HEK293 (cell line): ENCODE results near the gene NLRX1.

Experiments
- CTCF ChIA-PET: fragments of 350-600 bp; formaldehyde crosslinking; extraction: SDS; loops from one replicate; lab custom pipeline; 2021; ENCODE audit warnings: antibody characterized with exemption; lab: Yijun Ruan, JAX
- POLR2A ChIA-PET: fragments of 300-600 bp; formaldehyde crosslinking; extraction: SDS; loops from one replicate; lab custom pipeline; 2020; ENCODE audit warnings: antibody characterized with exemption, inconsistent platforms; lab: Yijun Ruan, JAX
- H3K27ac ChIP-seq: fragments of 200-500 bp; sonication (Bioruptor generic); 2 replicates; pipeline ENCODE4 v1.5.1; 2014; ENCODE audit warnings: low read depth, low read length, control low read depth, inconsistent platforms; ENCODE audit errors: extremely low read depth
- H3K36me3 ChIP-seq, 2 experiments: fragments of 200-500 bp in 1 of 2; sonication (Bioruptor generic) in 1 of 2; 1 replicate in 1 of 2; 2 replicates in 1 of 2; pipeline ENCODE4 v1.5.1; 2014 to 2017; ENCODE audit warnings: inconsistent platforms in 2 of 2, low read length in 2 of 2; ENCODE audit not compliant: control insufficient read depth in 2 of 2, insufficient read depth in 1 of 2
- H3K4me1 ChIP-seq: fragments of 200-500 bp; sonication (Bioruptor generic); 2 replicates; pipeline ENCODE4 v1.5.1; 2014; ENCODE audit warnings: mild to moderate bottlenecking, low read length, inconsistent platforms; ENCODE audit not compliant: control insufficient read depth, insufficient read depth
- H3K4me3 ChIP-seq: 2 replicates; pipeline ENCODE4 v1.5.1; 2011; ENCODE audit warnings: low read depth, mild to moderate bottlenecking, control low read depth, low read length, moderate library complexity
- H3K9me3 ChIP-seq: fragments of 200-500 bp; sonication (Bioruptor generic); 2 replicates; pipeline ENCODE4 v1.5.1; 2014; ENCODE audit warnings: low read depth, low read length, inconsistent platforms; ENCODE audit not compliant: control insufficient read depth, insufficient read depth
- KLF9 ChIP-seq: fragments of 450-650 bp; formaldehyde crosslinking; IDR thresholded peaks from 2 replicates; pipeline ENCODE4 v1.5.1; 2016; ENCODE audit warnings: missing biosample characterization, missing genetic modification characterization, low read depth
- REPIN1 ChIP-seq: fragments of 450-650 bp; formaldehyde crosslinking; IDR thresholded peaks from 2 replicates; pipeline ENCODE4 v1.5.1; 2017; ENCODE audit warnings: missing biosample characterization, missing genetic modification characterization, low read depth
- ZFP3 ChIP-seq: fragments of 450-650 bp; formaldehyde crosslinking; IDR thresholded peaks from 2 replicates; pipeline ENCODE4 v1.5.1; 2016; ENCODE audit warnings: low read depth, missing biosample characterization, missing genetic modification characterization
- ZNF138 ChIP-seq: fragments of 450-650 bp; formaldehyde crosslinking; IDR thresholded peaks from 2 replicates; pipeline ENCODE4 v1.5.1; 2016; ENCODE audit warnings: missing biosample characterization, missing genetic modification characterization, borderline replicate concordance
- ZNF140 ChIP-seq: fragments of 450-650 bp; formaldehyde crosslinking; IDR thresholded peaks from 2 replicates; pipeline ENCODE4 v1.5.1; 2016; ENCODE audit warnings: missing biosample characterization, missing genetic modification characterization
- ZNF157 ChIP-seq: fragments of 450-650 bp; formaldehyde crosslinking; IDR thresholded peaks from 2 replicates; pipeline ENCODE4 v1.5.1; 2016; ENCODE audit warnings: missing biosample characterization, missing genetic modification characterization
- ZNF18 ChIP-seq: fragments of 450-650 bp; formaldehyde crosslinking; IDR thresholded peaks from 2 replicates; pipeline ENCODE4 v1.5.1; 2016; ENCODE audit warnings: missing biosample characterization, missing genetic modification characterization
- ZNF184 ChIP-seq: fragments of 450-650 bp; IDR thresholded peaks from 2 replicates; pipeline ENCODE4 v1.5.1; 2018; ENCODE audit warnings: missing biosample characterization, mild to moderate bottlenecking, missing genetic modification characterization
- ZNF211 ChIP-seq: fragments of 450-650 bp; formaldehyde crosslinking; IDR thresholded peaks from 2 replicates; pipeline ENCODE4 v1.5.1; 2016; ENCODE audit warnings: low read depth, missing biosample characterization, missing genetic modification characterization
- ZNF23 ChIP-seq: fragments of 450-650 bp; formaldehyde crosslinking; IDR thresholded peaks from 2 replicates; pipeline ENCODE4 v1.5.1; 2016; ENCODE audit warnings: missing biosample characterization, missing genetic modification characterization, borderline replicate concordance
- ZNF292 ChIP-seq: fragments of 450-650 bp; formaldehyde crosslinking; IDR thresholded peaks from 2 replicates; pipeline ENCODE4 v1.5.1; 2016; ENCODE audit warnings: low read depth, missing biosample characterization, missing genetic modification characterization, borderline replicate concordance
- ZNF350 ChIP-seq: fragments of 450-650 bp; formaldehyde crosslinking; IDR thresholded peaks from 2 replicates; pipeline ENCODE4 v1.5.0; 2017; ENCODE audit warnings: missing biosample characterization, mild to moderate bottlenecking, missing genetic modification characterization
- ZNF600 ChIP-seq: fragments of 450-650 bp; formaldehyde crosslinking; IDR thresholded peaks from 2 replicates; pipeline ENCODE4 v1.5.1; 2016; ENCODE audit warnings: missing biosample characterization, missing genetic modification characterization
- ZNF629 ChIP-seq: fragments of 450-650 bp; formaldehyde crosslinking; IDR thresholded peaks from 2 replicates; pipeline ENCODE4 v1.5.1; 2017; ENCODE audit warnings: missing biosample characterization, missing genetic modification characterization
- ZNF792 ChIP-seq: fragments of 450-650 bp; formaldehyde crosslinking; IDR thresholded peaks from 2 replicates; pipeline ENCODE4 v1.5.1; 2016; ENCODE audit warnings: missing biosample characterization, missing genetic modification characterization
- TF ChIP-seq, protein P1 (sequence below): fragments of 450-650 bp; formaldehyde crosslinking; conservative IDR thresholded peaks from 2 replicates; pipeline ENCODE4 v1.5.1; 2016; ENCODE audit warnings: low read depth, missing biosample characterization, missing genetic modification characterization
- TF ChIP-seq, protein P2 (sequence below): fragments of 450-650 bp; formaldehyde crosslinking; IDR thresholded peaks from 2 replicates; pipeline ENCODE4 v1.5.1; 2016; ENCODE audit warnings: missing biosample characterization, missing genetic modification characterization
- TF ChIP-seq, protein P3 (sequence below): fragments of 450-650 bp; formaldehyde crosslinking; IDR thresholded peaks from 2 replicates; pipeline ENCODE4 v1.5.1; 2016; ENCODE audit warnings: missing biosample characterization, missing genetic modification characterization
- TF ChIP-seq, protein P4 (sequence below): fragments of 450-650 bp; formaldehyde crosslinking; IDR thresholded peaks from 2 replicates; pipeline ENCODE4 v1.5.1; 2016; ENCODE audit warnings: missing biosample characterization, missing genetic modification characterization
- TF ChIP-seq, protein P5 (sequence below): fragments of 450-650 bp; IDR thresholded peaks from 2 replicates; pipeline ENCODE4 v1.5.1; 2018; ENCODE audit warnings: missing biosample characterization, mild to moderate bottlenecking, missing genetic modification characterization

NLRX1 gene

DNA sequence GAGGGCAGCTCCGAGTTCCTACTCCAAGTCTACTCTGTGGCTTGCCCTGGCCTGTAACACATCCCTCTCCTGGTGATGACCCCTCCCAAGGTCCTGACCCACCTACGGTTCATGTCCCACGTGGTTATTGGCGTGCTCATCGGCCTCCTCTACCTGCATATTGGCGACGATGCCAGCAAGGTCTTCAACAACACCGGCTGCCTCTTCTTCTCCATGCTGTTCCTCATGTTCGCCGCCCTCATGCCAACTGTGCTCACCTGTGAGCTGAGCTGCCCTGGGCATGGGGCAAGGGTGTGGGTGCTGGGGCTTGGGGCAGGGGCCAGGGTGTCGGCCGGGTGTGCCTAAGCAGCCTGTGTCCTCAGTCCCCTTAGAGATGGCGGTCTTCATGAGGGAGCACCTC is 10.1 kb upstream of the NLRX1 start:
- CTCF ChIA-PET = interaction anchor here (0.7 to 0.9 kb wide), 2 partner anchors 13 to 24 kb away, joined by 3 to 7 read pairs; no protein-coding TSS in a partner anchor
- peaks cover 0 to 19% of the 10 kb centered on the region in 2 experiments; a peak in 1 of 3 replicates for H3K36me3 ChIP-seq
- POLR2A ChIA-PET = no interaction called here
- H3K4me1 ChIP-seq = no peaks in the 10 kb centered on the region
- H3K4me3 ChIP-seq = no peak overlapping the region
- H3K9me3 ChIP-seq = no peaks in the 10 kb centered on the region
- H3K27ac ChIP-seq = no peak overlapping the region
- TF ChIP-seq, protein P1, sequence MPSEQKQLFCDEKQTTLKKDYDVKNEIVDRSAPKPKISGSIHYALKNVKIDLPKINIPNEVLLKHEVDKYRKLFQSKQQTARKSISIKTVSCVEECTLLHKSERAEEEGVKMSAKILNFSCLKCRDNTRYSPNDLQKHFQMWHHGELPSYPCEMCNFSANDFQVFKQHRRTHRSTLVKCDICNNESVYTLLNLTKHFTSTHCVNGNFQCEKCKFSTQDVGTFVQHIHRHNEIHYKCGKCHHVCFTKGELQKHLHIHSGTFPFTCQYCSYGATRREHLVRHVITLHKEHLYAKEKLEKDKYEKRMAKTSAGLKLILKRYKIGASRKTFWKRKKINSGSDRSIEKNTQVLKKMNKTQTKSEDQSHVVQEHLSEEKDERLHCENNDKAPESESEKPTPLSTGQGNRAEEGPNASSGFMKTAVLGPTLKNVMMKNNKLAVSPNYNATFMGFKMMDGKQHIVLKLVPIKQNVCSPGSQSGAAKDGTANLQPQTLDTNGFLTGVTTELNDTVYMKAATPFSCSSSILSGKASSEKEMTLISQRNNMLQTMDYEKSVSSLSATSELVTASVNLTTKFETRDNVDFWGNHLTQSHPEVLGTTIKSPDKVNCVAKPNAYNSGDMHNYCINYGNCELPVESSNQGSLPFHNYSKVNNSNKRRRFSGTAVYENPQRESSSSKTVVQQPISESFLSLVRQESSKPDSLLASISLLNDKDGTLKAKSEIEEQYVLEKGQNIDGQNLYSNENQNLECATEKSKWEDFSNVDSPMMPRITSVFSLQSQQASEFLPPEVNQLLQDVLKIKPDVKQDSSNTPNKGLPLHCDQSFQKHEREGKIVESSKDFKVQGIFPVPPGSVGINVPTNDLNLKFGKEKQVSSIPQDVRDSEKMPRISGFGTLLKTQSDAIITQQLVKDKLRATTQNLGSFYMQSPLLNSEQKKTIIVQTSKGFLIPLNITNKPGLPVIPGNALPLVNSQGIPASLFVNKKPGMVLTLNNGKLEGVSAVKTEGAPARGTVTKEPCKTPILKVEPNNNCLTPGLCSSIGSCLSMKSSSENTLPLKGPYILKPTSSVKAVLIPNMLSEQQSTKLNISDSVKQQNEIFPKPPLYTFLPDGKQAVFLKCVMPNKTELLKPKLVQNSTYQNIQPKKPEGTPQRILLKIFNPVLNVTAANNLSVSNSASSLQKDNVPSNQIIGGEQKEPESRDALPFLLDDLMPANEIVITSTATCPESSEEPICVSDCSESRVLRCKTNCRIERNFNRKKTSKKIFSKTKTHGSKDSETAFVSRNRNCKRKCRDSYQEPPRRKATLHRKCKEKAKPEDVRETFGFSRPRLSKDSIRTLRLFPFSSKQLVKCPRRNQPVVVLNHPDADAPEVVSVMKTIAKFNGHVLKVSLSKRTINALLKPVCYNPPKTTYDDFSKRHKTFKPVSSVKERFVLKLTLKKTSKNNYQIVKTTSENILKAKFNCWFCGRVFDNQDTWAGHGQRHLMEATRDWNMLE (tag by site-specific recombination) = no peak
- TF ChIP-seq ZNF629 (tag by site-specific recombination) = no peak
- no peak for TF ChIP-seq ZNF184 (tag by site-specific recombination)
- TF ChIP-seq ZNF292 (tag by site-specific recombination) = no peak
- TF ChIP-seq REPIN1 (tag by site-specific recombination) = no peak
- TF ChIP-seq ZNF350 = no peak
- TF ChIP-seq, protein P2, sequence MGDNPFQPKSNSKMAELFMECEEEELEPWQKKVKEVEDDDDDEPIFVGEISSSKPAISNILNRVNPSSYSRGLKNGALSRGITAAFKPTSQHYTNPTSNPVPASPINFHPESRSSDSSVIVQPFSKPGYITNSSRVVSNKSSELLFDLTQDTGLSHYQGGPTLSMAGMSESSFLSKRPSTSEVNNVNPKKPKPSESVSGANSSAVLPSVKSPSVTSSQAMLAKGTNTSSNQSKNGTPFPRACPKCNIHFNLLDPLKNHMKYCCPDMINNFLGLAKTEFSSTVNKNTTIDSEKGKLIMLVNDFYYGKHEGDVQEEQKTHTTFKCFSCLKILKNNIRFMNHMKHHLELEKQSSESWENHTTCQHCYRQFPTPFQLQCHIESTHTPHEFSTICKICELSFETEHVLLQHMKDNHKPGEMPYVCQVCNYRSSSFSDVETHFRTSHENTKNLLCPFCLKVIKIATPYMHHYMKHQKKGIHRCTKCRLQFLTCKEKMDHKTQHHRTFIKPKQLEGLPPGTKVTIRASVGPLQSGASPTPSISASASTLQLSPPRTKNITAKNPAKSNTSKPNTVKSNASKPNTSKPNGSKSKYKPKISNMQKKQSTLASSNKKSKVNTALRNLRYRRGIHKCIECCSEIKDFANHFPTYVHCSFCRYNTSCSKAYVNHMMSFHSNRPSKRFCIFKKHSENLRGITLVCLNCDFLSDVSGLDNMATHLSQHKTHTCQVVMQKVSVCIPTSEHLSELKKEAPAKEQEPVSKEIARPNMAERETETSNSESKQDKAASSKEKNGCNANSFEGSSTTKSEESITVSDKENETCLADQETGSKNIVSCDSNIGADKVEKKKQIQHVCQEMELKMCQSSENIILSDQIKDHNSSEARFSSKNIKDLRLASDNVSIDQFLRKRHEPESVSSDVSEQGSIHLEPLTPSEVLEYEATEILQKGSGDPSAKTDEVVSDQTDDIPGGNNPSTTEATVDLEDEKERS (tag by site-specific recombination) = no peak
- TF ChIP-seq, protein P3, sequence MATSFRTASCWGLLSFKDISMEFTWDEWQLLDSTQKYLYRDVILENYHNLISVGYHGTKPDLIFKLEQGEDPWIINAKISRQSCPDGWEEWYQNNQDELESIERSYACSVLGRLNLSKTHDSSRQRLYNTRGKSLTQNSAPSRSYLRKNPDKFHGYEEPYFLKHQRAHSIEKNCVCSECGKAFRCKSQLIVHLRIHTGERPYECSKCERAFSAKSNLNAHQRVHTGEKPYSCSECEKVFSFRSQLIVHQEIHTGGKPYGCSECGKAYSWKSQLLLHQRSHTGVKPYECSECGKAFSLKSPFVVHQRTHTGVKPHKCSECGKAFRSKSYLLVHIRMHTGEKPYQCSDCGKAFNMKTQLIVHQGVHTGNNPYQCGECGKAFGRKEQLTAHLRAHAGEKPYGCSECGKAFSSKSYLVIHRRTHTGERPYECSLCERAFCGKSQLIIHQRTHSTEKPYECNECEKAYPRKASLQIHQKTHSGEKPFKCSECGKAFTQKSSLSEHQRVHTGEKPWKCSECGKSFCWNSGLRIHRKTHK (tag by site-specific recombination) = no peak
- TF ChIP-seq ZNF18 (tag by site-specific recombination) = no peak
- TF ChIP-seq ZNF23 (tag by site-specific recombination) = no peak
- TF ChIP-seq, protein P4, sequence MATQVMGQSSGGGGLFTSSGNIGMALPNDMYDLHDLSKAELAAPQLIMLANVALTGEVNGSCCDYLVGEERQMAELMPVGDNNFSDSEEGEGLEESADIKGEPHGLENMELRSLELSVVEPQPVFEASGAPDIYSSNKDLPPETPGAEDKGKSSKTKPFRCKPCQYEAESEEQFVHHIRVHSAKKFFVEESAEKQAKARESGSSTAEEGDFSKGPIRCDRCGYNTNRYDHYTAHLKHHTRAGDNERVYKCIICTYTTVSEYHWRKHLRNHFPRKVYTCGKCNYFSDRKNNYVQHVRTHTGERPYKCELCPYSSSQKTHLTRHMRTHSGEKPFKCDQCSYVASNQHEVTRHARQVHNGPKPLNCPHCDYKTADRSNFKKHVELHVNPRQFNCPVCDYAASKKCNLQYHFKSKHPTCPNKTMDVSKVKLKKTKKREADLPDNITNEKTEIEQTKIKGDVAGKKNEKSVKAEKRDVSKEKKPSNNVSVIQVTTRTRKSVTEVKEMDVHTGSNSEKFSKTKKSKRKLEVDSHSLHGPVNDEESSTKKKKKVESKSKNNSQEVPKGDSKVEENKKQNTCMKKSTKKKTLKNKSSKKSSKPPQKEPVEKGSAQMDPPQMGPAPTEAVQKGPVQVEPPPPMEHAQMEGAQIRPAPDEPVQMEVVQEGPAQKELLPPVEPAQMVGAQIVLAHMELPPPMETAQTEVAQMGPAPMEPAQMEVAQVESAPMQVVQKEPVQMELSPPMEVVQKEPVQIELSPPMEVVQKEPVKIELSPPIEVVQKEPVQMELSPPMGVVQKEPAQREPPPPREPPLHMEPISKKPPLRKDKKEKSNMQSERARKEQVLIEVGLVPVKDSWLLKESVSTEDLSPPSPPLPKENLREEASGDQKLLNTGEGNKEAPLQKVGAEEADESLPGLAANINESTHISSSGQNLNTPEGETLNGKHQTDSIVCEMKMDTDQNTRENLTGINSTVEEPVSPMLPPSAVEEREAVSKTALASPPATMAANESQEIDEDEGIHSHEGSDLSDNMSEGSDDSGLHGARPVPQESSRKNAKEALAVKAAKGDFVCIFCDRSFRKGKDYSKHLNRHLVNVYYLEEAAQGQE (tag by site-specific recombination) = no peak
- no peak for TF ChIP-seq ZNF138 (tag by site-specific recombination)
- no peak for TF ChIP-seq ZFP3 (tag by site-specific recombination)
- TF ChIP-seq ZNF211 (tag by site-specific recombination) = no peak
- TF ChIP-seq ZNF157 = no peak
- TF ChIP-seq ZNF140 (tag by site-specific recombination) = no peak
- no peak for TF ChIP-seq KLF9 (tag by site-specific recombination)
- no peak for TF ChIP-seq ZNF792 (tag by site-specific recombination)
- TF ChIP-seq ZNF600 (tag by site-specific recombination) = no peak
- TF ChIP-seq, protein P5, sequence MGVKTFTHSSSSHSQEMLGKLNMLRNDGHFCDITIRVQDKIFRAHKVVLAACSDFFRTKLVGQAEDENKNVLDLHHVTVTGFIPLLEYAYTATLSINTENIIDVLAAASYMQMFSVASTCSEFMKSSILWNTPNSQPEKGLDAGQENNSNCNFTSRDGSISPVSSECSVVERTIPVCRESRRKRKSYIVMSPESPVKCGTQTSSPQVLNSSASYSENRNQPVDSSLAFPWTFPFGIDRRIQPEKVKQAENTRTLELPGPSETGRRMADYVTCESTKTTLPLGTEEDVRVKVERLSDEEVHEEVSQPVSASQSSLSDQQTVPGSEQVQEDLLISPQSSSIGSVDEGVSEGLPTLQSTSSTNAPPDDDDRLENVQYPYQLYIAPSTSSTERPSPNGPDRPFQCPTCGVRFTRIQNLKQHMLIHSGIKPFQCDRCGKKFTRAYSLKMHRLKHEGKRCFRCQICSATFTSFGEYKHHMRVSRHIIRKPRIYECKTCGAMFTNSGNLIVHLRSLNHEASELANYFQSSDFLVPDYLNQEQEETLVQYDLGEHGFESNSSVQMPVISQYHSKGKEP = no peak
